NOMO-1 treated with dmso at 0.1 percent for 144 hours (cell line): ENCODE data around the gene TAX1BP3.

Experiments used
- DNase-seq: peaks from one replicate; lab custom pipeline; 2025; ENCODE audit not compliant: unreplicated experiment; lab: John Stamatoyannopoulos, UW

TAX1BP3 gene

GRCh38 chr17:3659541-3660111, 8.8 kb downstream of the TAX1BP3 start:
- no peak for DNase-seq

- no peak for DNase-seq
Measured at GRCh38 chr17:3658784-3659449, 9.5 kb downstream of the TAX1BP3 start.

GRCh38 chr17:3657874-3658783, 10.2 kb downstream of the TAX1BP3 start:
- no peak for DNase-seq

GRCh38 chr17:3657588-3657869, 10.8 kb downstream of the TAX1BP3 start:
- no peak for DNase-seq

GRCh38 chr17:3656755-3657587, 11.4 kb downstream of the TAX1BP3 start:
- DNase-seq: no peak

- no peak for DNase-seq
Measured at GRCh38 chr17:3656353-3656752, 12.0 kb downstream of the TAX1BP3 start.

GRCh38 chr17:3655766-3656165, 12.6 kb downstream of the TAX1BP3 start:
- DNase-seq: no peak

GRCh38 chr17:3647769-3648555, 20.4 kb downstream of the TAX1BP3 start:
- DNase-seq: no peak

- no peak for DNase-seq
Measured at GRCh38 chr17:3647251-3647650, 21.1 kb downstream of the TAX1BP3 start.

GRCh38 chr17:3645310-3645709, 23.1 kb downstream of the TAX1BP3 start:
- DNase-seq: no peak

GRCh38 chr17:3643889-3644349, 24.5 kb downstream of the TAX1BP3 start:
- no peak for DNase-seq

- no peak for DNase-seq
Measured at GRCh38 chr17:3641717-3642486, 26.5 kb downstream of the TAX1BP3 start.

GRCh38 chr17:3641014-3641413, 27.4 kb downstream of the TAX1BP3 start:
- no peak for DNase-seq

GRCh38 chr17:3639981-3640596, 28.3 kb downstream of the TAX1BP3 start:
- DNase-seq: no peak

- DNase-seq: no peak
Measured at GRCh38 chr17:3636908-3637373, 31.4 kb downstream of the TAX1BP3 start.

GRCh38 chr17:3636154-3636907, 32.0 kb downstream of the TAX1BP3 start, which contains the start of the genes CTNS and SHPK:
CTNS (plus strand) TSS chr17:3636760; CDS start chr17:3640207, 3,447 bp downstream.
SHPK (minus strand) TSS chr17:3636250; CDS start chr17:3636219, 31 bp downstream.
- peak; percentile 96 for DNase-seq

- no peak for DNase-seq
Measured at GRCh38 chr17:3635474-3636153, 32.8 kb downstream of the TAX1BP3 start.

- DNase-seq: no peak
Measured at GRCh38 chr17:3632287-3632686, 36.1 kb downstream of the TAX1BP3 start.
